OCI-LY1 (cell line): Measurements from ENCODE around the gene GALNTL6.

Experiments used
- EZH2 ChIP-seq: fragments of 200-600 bp; sonication (generic), shearing (Covaris generic); IDR thresholded peaks from 2 replicates; pipeline ENCODE4 v1.8.0; 2017; ENCODE audit warnings: borderline replicate concordance, mixed run types, mild to moderate bottlenecking, antibody characterized with exemption, low read length, moderate library complexity, mixed read lengths
- TF ChIP-seq, protein P1 (sequence below): fragments of 200-600 bp; sonication (generic), shearing (Covaris generic); IDR thresholded peaks from 2 replicates; pipeline ENCODE4 v1.5.1; 2017; ENCODE audit warnings: mild to moderate bottlenecking, antibody characterized with exemption, low read length, moderate library complexity, mixed read lengths

DNA sequence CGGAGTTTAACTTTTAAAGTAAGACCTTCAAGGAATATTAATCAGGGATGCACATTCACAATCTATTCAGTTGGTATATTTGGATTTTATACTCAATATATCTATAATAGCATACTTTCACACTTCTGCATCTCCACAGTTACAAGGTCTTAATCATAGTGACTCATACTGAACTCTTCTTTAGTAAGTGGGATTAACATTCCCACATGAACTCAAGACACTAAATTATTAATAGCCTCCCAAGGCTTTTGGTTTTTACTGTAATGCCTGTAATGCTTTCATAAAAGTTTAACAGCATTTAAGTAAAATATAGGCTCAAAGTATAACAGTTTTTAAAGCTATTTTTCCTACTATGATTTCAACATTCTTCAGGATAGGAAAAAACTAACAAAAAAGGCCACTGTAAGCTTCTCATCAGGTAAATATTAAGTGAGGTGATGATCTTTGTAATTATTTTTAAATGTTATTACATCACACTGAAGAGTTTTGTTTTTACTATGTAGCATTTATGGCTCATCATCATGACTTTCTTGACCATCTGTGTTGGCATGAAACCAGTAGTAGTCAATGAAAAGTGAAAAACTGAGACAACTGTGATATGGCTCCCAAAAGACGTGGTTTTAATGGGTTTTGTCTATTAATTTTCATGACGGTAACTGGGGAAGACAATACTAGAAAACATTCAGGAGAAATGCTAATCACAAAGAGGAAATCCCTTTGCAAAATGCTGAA is 1263.9 kb downstream of the GALNTL6 start:
- TF ChIP-seq, protein P1, sequence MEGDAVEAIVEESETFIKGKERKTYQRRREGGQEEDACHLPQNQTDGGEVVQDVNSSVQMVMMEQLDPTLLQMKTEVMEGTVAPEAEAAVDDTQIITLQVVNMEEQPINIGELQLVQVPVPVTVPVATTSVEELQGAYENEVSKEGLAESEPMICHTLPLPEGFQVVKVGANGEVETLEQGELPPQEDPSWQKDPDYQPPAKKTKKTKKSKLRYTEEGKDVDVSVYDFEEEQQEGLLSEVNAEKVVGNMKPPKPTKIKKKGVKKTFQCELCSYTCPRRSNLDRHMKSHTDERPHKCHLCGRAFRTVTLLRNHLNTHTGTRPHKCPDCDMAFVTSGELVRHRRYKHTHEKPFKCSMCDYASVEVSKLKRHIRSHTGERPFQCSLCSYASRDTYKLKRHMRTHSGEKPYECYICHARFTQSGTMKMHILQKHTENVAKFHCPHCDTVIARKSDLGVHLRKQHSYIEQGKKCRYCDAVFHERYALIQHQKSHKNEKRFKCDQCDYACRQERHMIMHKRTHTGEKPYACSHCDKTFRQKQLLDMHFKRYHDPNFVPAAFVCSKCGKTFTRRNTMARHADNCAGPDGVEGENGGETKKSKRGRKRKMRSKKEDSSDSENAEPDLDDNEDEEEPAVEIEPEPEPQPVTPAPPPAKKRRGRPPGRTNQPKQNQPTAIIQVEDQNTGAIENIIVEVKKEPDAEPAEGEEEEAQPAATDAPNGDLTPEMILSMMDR: no peak
- TF ChIP-seq EZH2: no peak
